ENCODE data around the gene KIF16B. TPM values are rescaled to one million over a fixed set of nuclear protein-coding genes. Genes with fewer than 3 reads are reported as not detected.

KIF16B gene
- total RNA-seq, 1 donor from 2014 or later = 9.1 TPM

- no peaks in the 10 kb centered on the region for H3K4me1 Mint-ChIP-seq
- TF ChIP-seq CTCF (IDR thresholded peaks at IDR 0.05) = no peak
- no peaks in the 10 kb centered on the region for H3K9me3 Mint-ChIP-seq
- H3K36me3 Mint-ChIP-seq (ENCODE audit: low read depth) = no peaks in the 10 kb centered on the region
- no peak overlapping the region for H3K27ac Mint-ChIP-seq
- no peak for ATAC-seq (ENCODE audit: low read depth)
- no peak for DNase-seq
- CTCF ChIA-PET = no interaction called here
- no peak overlapping the region for H3K4me3 Mint-ChIP-seq
- H3K27me3 Mint-ChIP-seq = peaks cover 38% of the 10 kb centered on the region
- intact Hi-C loops (cut with micrococcal nuclease) = no loop called here
- POLR2A ChIA-PET = no interaction called here
These were observed 16.4 kb upstream of the KIF16B start for GRCh38 chr20:16589623-16590022.

GRCh38 chr20:16588241-16588640 lies 15.0 kb upstream of the KIF16B start:
- no peak for ATAC-seq (ENCODE audit: low read depth)
- TF ChIP-seq CTCF (IDR thresholded peaks at IDR 0.05) = no peak
- peaks cover 34% of the 10 kb centered on the region for H3K27me3 Mint-ChIP-seq
- POLR2A ChIA-PET = no interaction called here
- no peak for DNase-seq
- intact Hi-C loops (cut with micrococcal nuclease) = no loop called here
- H3K4me1 Mint-ChIP-seq = no peaks in the 10 kb centered on the region
- no peak overlapping the region for H3K4me3 Mint-ChIP-seq
- H3K36me3 Mint-ChIP-seq (ENCODE audit: low read depth) = no peaks in the 10 kb centered on the region
- CTCF ChIA-PET = no interaction called here
- H3K27ac Mint-ChIP-seq = no peak overlapping the region
- no peaks in the 10 kb centered on the region for H3K9me3 Mint-ChIP-seq

- no peaks in the 10 kb centered on the region for H3K36me3 Mint-ChIP-seq (ENCODE audit: low read depth)
- no peak overlapping the region for H3K27ac Mint-ChIP-seq
- H3K27me3 Mint-ChIP-seq = peaks cover 27% of the 10 kb centered on the region
- H3K9me3 Mint-ChIP-seq = no peaks in the 10 kb centered on the region
- DNase-seq (no peak), ATAC-seq (ENCODE audit: low read depth) (no peak)
- TF ChIP-seq CTCF (IDR thresholded peaks at IDR 0.05) = no peak
- CTCF ChIA-PET = no interaction called here
- no peaks in the 10 kb centered on the region for H3K4me1 Mint-ChIP-seq
- H3K4me3 Mint-ChIP-seq = no peak overlapping the region
- POLR2A ChIA-PET = no interaction called here
- intact Hi-C loops (cut with micrococcal nuclease) = no loop called here
These were observed 13.8 kb upstream of the KIF16B start for GRCh38 chr20:16587066-16587465.

- no peaks in the 10 kb centered on the region for H3K36me3 Mint-ChIP-seq (ENCODE audit: low read depth)
These were observed 10.2 kb upstream of the KIF16B start for GRCh38 chr20:16583474-16583873.

GRCh38 chr20:16581241-16581640 lies 8.0 kb upstream of the KIF16B start:
- no peak for ATAC-seq (ENCODE audit: low read depth)
- Mint-ChIP-seq H3K27me3 (peaks cover 5% of the 10 kb centered on the region), H3K27ac (no peak overlapping the region), H3K4me3 (no peak overlapping the region), H3K4me1 (no peaks in the 10 kb centered on the region), H3K36me3 (ENCODE audit: low read depth) (no peaks in the 10 kb centered on the region), H3K9me3 (no peaks in the 10 kb centered on the region)
- ChIA-PET CTCF (no interaction called here), POLR2A (no interaction called here)
- intact Hi-C loops (cut with micrococcal nuclease) = no loop called here
- TF ChIP-seq CTCF (IDR thresholded peaks at IDR 0.05) = no peak
- no peak for DNase-seq

More at GRCh38 chr20:16583474-16583873, 10.2 kb upstream of the KIF16B start:
- H3K27me3 Mint-ChIP-seq = peaks cover 21% of the 10 kb centered on the region
- no peak overlapping the region for H3K27ac Mint-ChIP-seq
- ChIA-PET POLR2A (no interaction called here), CTCF (no interaction called here)
- intact Hi-C loops (cut with micrococcal nuclease) = no loop called here
- no peak overlapping the region for H3K4me3 Mint-ChIP-seq
- H3K9me3 Mint-ChIP-seq = no peaks in the 10 kb centered on the region
- no peak for TF ChIP-seq CTCF (IDR thresholded peaks at IDR 0.05)
- no peaks in the 10 kb centered on the region for H3K4me1 Mint-ChIP-seq
- DNase-seq (no peak), ATAC-seq (ENCODE audit: low read depth) (no peak)

Measured in activated B cell treated with CpG ODN at 0.5 μM for 24 hours (primary cell).